Measurements from ENCODE around the gene USP2.
A peak's percentile ranks its signal among the peaks of the same experiment; 100 is the strongest.

The USP2 gene, protein sequence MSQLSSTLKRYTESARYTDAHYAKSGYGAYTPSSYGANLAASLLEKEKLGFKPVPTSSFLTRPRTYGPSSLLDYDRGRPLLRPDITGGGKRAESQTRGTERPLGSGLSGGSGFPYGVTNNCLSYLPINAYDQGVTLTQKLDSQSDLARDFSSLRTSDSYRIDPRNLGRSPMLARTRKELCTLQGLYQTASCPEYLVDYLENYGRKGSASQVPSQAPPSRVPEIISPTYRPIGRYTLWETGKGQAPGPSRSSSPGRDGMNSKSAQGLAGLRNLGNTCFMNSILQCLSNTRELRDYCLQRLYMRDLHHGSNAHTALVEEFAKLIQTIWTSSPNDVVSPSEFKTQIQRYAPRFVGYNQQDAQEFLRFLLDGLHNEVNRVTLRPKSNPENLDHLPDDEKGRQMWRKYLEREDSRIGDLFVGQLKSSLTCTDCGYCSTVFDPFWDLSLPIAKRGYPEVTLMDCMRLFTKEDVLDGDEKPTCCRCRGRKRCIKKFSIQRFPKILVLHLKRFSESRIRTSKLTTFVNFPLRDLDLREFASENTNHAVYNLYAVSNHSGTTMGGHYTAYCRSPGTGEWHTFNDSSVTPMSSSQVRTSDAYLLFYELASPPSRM

DNA sequence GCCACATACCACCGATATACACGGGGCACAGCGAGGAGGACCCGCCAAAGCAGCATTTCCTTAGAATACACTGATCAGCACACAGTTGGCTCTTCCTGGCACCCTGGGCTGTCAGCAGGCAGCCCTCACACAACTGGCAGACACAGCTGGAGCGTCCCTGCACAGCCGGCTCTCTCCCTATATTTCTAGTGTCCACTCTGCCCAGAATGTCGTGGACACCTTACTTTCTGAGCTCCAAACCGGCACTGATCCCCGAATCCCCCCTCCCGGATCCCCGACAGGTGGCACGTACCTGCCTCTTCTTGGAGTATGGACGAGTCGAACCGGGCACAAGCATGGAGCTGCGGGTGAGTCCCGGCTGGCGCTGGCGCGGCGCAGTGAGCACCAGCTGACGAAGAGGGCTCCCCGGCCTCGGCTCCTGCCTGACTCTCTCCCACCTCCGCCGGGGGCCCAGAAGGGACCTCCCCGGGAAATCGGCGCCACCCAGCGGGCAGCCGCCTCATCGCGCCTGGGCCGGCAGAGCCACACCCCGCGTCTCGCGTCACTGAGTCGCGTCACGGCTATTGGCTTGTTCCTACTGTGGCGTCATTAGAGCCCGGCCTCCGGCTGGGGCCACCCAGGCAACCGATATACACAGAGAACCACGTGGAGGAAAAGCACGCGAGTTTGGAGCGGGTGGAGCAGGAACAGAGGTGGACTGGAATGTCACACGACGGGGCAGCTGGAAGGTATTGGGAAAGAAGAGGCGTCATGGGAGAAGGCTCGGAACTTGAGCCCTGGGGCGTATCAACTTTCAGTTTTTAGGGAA lies at the start of gene USP2:
TSS of gene USP2 (minus strand) at position 510 of the 808 bp plus-strand sequence. CDS start 8,210 bp downstream, outside the sequence.
- H3K27ac Mint-ChIP-seq, result no peak within 1 kb of the TSS
- H3K4me1 Mint-ChIP-seq, result peaks cover 8% of the 10 kb centered on the region
- CTCF ChIA-PET, result interaction anchor here (0.8 to 17.7 kb wide), 14 partner anchors 9 to 93 kb away, joined by 3 to 184 read pairs (median 6); no protein-coding TSS in a partner anchor
- peaks cover 34% of the 10 kb centered on the region for H3K27me3 Mint-ChIP-seq
- peak; percentile 97 for DNase-seq
- H3K9me3 Mint-ChIP-seq, result no peaks in the 10 kb centered on the region
- H3K4me3 Mint-ChIP-seq, result no peak within 1 kb of the TSS
- no peaks in the 10 kb centered on the region for H3K36me3 Mint-ChIP-seq

DNA sequence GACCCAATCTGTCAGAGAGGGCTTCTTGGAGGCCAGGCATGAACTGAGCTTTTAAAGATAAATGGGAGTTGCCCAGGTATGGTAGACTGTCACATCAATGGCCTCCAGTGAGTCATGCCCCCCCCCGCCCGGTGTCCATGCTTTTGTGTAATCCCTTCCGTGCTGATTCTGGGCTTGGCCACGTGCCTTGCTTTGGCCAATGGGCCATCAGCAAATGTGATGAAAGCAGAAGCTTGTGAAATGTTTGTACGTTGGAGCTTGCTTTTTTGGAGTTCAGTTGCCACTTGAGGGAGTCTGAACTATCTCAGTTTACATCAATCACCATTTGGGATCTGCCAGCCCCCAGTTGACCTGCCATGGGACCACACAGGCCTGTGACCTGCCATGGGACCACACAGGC lies 45.8 kb upstream of the USP2 start:
- no peaks in the 10 kb centered on the region for H3K9me3 Mint-ChIP-seq
- H3K27ac Mint-ChIP-seq, result no peak overlapping the region
- H3K27me3 Mint-ChIP-seq, result peaks cover 65% of the 10 kb centered on the region
- no peak for DNase-seq
- H3K4me3 Mint-ChIP-seq, result no peak overlapping the region
- CTCF ChIA-PET, result no interaction called here
- H3K4me1 Mint-ChIP-seq, result peaks cover 4% of the 10 kb centered on the region
- H3K36me3 Mint-ChIP-seq, result no peaks in the 10 kb centered on the region

DNA sequence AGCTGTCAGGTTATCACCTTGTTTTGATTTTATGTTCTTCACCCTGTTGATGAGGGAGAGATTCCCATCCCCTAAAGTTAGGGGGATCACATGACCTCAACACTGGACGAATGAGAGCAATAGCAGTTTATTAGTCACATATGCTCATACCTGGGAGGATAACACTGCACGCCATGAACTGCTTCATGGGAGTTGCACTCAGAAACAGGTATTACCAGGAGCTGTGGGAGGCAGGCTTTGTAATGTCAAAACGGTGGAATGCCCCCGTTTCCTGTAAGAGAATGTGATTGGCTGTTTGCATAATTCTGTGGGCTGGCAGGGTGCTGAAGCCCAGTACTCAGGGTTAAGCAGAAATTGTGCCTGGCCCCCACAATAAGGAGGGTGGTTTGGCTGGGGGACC lies 44.7 kb upstream of the USP2 start:
- Mint-ChIP-seq H3K27ac (no peak overlapping the region), H3K4me1 (peaks cover 15% of the 10 kb centered on the region), H3K9me3 (no peaks in the 10 kb centered on the region), H3K4me3 (no peak overlapping the region), H3K36me3 (no peaks in the 10 kb centered on the region), H3K27me3 (peaks cover 72% of the 10 kb centered on the region)
- CTCF ChIA-PET, result no interaction called here
- no peak for DNase-seq

DNA sequence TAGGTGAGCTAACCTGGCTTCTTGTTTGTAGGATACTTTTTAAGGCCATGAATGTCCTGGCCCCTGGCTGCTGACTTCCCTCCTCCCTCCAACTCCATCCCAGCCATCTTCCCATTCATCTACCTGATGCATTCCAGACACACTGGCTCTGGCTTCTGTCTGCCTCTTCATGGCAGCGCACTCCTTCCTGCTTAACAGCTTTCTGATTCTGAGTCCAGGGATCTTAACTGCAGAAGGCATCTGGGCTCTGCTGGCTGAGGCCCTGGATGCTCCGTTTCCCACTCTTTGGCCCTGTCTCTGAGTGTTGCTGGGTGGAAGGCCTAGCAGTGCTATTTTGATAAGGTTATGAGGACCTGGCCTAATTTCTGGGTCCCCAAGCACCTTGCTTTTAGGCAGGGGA lies 43.3 kb upstream of the USP2 start:
- Mint-ChIP-seq H3K36me3 (no peaks in the 10 kb centered on the region), H3K4me3 (no peak overlapping the region), H3K27me3 (peaks cover 77% of the 10 kb centered on the region), H3K9me3 (no peaks in the 10 kb centered on the region), H3K27ac (no peak overlapping the region), H3K4me1 (peaks cover 15% of the 10 kb centered on the region)
- CTCF ChIA-PET, result no interaction called here
- DNase-seq, result no peak

DNA sequence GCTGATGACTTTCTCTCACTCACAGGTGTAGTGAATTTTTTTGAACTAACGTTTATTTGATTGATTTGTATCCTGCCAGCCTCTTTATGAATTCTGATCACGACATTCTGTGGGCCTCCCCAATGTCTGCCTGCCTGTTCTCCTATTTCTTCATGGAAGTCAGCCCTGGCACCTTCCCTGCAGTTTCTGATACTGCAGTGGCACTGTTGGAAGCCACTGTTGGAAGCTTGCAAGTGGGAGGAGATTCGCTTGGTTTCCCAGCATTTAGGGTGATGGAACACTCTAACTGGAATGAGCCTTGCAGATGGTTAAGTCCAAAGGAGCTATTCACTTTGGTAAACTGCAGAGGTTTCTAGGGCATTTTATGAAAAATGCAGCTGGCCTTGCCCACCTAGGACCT lies 42.8 kb upstream of the USP2 start:
- Mint-ChIP-seq H3K27me3 (peaks cover 77% of the 10 kb centered on the region), H3K4me3 (no peak overlapping the region), H3K4me1 (peaks cover 15% of the 10 kb centered on the region), H3K36me3 (no peaks in the 10 kb centered on the region), H3K9me3 (no peaks in the 10 kb centered on the region), H3K27ac (no peak overlapping the region)
- CTCF ChIA-PET, result no interaction called here
- DNase-seq, result no peak

DNA sequence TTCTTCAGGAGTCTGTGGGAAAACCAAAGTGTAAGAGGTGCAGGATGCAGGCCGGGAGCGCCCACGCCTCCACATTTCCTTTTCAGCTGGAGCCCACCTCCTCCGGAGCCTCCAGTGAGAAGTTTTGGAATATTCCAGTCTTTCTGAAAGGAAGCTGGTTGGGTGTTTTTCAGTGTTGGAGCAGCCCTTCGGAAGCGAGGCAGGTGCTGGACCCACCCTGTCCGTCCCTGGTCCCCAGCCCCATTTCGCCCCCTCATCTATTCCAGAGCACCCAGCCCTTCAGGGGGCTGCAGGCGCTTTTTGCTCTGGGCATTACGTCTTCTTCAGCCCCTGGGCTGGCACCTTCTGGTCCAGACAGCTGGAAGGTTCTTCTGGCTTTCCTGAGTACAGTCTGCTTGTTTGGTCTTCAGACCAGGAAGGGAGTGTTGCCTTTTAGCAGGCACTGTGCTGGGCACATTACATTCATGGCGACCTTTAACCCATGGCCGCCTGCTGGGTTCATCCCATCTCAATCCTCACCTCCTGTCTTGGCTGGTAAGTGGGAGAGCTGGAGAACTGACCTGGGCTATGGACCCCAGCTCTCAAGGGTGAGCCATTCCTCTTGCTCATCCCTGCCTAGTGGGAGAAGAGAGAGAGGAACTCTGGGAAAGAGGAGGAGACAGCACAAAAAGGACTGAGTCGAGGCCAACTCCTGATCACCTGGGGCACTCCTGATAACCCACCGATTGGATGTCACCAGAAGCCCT lies 42.2 kb upstream of the USP2 start:
- Mint-ChIP-seq H3K27me3 (peaks cover 80% of the 10 kb centered on the region), H3K9me3 (no peaks in the 10 kb centered on the region), H3K4me3 (no peak overlapping the region), H3K36me3 (no peaks in the 10 kb centered on the region), H3K4me1 (peaks cover 15% of the 10 kb centered on the region), H3K27ac (no peak overlapping the region)
- CTCF ChIA-PET, result no interaction called here
- no peak for DNase-seq

DNA sequence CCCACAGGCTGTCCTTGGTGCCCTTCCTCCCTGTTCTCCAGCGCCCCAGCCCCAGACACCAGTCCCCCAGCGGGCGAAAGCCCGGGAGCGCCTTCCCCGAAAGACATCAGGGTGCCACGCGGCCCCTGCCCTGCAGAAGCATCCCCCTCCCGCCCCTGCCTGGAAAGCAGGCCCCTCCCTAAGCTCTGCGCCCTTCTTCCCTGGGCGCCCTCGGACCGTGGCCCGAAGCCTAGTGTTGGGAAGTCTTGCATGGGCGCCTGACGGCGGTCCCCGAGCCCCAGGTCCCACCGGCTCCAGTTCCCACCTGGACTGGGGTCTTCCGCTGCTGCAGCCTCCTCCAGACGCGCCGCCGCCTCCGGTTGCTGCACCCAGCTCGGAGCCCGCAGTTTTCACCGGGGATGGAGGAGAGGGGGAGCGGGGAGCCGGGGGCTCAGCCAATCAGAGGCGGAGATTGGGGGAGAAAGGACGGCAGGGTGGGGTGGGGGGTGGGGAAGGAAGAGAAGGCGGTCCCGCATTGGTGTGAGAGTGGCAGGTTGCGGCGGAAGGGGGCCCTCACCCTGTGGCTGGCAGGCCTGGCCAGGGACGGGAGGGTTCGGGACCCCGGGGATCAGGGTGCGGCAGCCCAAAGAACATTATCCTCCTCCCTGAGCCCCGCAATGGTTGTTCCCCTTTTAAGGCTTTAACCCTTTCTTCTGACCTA lies 41.5 kb upstream of the USP2 start, which contains the start of gene THY1:
TSS of gene THY1 (minus strand) at position 364 of the 700 bp plus-strand sequence. CDS start 2,267 bp downstream, outside the sequence.
- Mint-ChIP-seq H3K27ac (no peak within 1 kb of the TSS), H3K36me3 (no peaks in the 10 kb centered on the region), H3K27me3 (peaks cover 76% of the 10 kb centered on the region), H3K4me1 (peaks cover 15% of the 10 kb centered on the region), H3K4me3 (peak within 1 kb of the TSS; percentile 35), H3K9me3 (no peaks in the 10 kb centered on the region)
- DNase-seq, result no peak
- CTCF ChIA-PET, result no interaction called here

DNA sequence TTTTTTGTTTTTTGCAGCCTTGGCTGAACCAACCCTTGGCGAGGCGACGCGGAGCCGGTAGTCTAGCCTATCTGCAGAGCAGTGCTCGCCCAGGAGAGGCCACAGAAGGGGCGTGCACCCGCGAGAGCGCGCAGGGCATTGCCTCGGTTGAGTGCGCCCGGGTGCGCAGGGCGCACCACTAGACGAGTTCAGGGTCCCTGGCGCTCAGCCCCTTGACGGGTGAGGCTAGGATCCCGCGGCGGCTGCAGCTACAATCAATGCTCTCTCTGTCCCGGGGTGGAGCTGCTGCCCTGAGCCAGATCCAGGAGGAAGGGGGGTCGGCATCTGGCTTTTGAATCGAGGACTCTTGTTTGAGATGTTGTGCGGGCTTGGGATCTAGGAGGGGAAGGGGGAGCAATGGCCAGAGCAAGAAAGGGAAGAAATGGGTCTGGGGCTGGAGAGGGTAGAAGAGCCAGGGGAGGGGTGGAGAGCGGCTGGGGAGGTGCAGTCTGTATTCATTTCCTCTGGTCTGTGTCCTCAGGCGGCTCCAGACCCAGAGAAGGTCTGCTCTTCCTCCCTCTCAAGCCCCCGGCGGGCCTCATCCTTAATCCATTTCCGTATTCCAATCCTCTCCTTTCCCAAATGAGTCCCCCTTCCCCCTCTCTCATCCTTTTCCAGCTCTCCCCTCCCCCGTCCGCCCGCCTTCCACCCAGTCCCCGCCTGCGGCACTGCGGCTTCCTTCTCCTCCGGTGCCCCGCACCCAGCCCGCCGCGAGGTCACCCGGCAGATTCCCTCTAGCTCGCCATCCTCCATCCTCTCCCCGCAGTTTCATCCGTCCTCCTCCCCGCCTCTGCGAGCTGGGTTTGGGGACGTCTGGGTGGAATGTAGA lies 40.7 kb upstream of the USP2 start:
- CTCF ChIA-PET, result interaction anchor here (1.1 kb wide), 1 partner anchor 53 kb away, joined by 3 read pairs; no protein-coding TSS in a partner anchor
- no peaks in the 10 kb centered on the region for H3K9me3 Mint-ChIP-seq
- H3K4me1 Mint-ChIP-seq, result peaks cover 15% of the 10 kb centered on the region
- H3K27me3 Mint-ChIP-seq, result peaks cover 72% of the 10 kb centered on the region
- peak overlapping the region; percentile 35 for H3K4me3 Mint-ChIP-seq
- DNase-seq, result no peak
- H3K27ac Mint-ChIP-seq, result no peak overlapping the region
- no peaks in the 10 kb centered on the region for H3K36me3 Mint-ChIP-seq

DNA sequence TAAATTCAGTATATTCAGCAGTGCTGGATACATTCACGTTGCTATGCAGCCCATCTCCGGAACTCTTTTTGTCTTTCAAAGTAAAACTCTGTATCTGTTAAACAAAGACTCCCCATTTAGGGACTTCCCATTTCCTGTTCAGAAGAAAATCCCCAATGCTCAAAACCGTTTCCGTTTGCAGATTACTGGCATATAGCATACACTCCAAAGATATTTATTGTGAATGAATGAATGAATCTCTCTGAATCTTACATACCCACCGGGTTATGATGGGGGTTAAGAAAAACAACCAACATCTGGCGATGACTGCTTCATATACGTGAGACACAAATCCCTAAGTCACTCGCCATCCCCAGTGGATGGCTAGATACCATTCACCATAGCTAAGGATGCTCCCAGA lies 39.9 kb upstream of the USP2 start:
- CTCF ChIA-PET, result interaction anchor here (1.1 kb wide), 1 partner anchor 54 kb away, joined by 3 read pairs; no protein-coding TSS in a partner anchor
- H3K36me3 Mint-ChIP-seq, result no peaks in the 10 kb centered on the region
- H3K9me3 Mint-ChIP-seq, result no peaks in the 10 kb centered on the region
- H3K27me3 Mint-ChIP-seq, result peaks cover 76% of the 10 kb centered on the region
- no peak overlapping the region for H3K4me3 Mint-ChIP-seq
- peaks cover 15% of the 10 kb centered on the region for H3K4me1 Mint-ChIP-seq
- no peak overlapping the region for H3K27ac Mint-ChIP-seq
- no peak for DNase-seq

DNA sequence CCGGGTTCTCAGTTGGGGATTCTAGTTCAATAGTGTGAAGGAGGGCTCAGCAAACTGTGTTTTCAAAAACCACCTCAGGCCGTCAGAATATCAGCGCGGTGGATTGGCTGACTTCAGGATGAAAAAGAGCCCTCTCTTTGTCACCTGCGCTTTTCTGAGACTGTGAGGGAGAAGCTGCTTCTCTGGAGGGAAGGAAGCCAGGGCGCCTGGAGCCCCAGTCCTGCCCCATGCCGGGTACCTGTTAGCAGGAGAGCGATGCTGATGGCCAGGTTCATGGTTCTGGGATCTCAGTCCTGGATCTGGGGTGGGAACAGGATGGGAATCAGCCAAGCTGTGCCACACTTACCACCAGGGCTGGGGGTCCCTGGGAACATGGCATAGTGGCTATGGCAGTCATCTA lies 39.1 kb upstream of the USP2 start:
- peaks cover 71% of the 10 kb centered on the region for H3K27me3 Mint-ChIP-seq
- CTCF ChIA-PET, result no interaction called here
- H3K9me3 Mint-ChIP-seq, result no peaks in the 10 kb centered on the region

DNA sequence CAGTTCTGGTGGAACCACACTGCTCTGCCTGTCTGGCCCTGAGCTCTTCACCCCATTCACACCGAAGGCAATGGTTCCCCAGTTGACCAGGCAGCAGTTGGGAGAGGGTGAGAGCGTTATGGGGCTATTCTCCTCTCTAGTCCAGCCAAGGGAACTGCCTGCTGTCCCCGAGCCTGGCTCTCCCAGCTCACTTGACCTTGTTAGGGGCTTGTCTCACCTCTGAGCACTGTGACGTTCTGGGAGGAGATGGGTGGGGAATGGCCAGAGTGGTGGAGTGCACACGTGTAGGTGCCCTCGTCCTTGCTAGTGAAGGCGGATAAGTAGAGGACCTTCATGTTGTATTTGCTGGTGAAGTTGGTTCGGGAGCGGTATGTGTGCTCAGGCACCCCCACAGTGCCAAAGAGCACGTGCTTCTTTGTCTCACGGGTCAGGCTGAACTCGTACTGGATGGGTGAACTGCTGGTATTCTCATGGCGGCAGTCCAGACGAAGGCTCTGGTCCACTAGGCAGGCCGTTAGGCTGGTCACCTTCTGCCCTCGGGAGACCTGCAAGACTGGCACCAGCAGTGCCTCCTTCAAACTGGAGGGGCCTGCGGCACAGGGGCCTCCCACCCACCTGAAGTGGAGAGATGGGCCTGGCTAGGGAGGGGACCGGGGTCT lies 38.5 kb upstream of the USP2 start:
- Mint-ChIP-seq H3K4me3 (no peak overlapping the region), H3K9me3 (no peaks in the 10 kb centered on the region)

More for the DNA sequence above, 39.1 kb upstream of the USP2 start:
- Mint-ChIP-seq H3K36me3 (no peaks in the 10 kb centered on the region), H3K27ac (no peak overlapping the region), H3K4me1 (peaks cover 15% of the 10 kb centered on the region), H3K4me3 (no peak overlapping the region)
- no peak for DNase-seq

DNA sequence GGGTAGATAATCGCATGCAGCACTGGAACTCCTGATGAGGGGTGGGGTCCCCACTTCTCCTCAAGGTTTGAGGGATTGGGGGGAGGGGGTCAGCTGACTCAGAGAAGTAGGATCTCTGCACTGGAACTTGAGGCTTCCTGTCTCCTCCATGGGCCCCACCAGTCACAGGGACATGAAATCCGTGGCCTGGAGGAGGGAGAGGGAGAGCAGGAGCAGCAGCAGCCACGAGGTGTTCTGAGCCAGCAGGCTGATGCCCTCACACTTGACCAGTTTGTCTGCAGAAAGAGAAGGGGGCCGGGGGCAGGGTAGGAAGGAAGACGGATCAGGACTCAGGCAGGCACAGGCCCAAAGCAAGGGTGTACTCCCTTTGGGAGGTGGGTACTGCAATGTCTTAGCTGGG lies 37.8 kb upstream of the USP2 start:
- Mint-ChIP-seq H3K27ac (no peak overlapping the region), H3K4me3 (no peak overlapping the region), H3K27me3 (peaks cover 57% of the 10 kb centered on the region), H3K4me1 (peaks cover 15% of the 10 kb centered on the region), H3K9me3 (no peaks in the 10 kb centered on the region), H3K36me3 (no peaks in the 10 kb centered on the region)
- CTCF ChIA-PET, result no interaction called here
- no peak for DNase-seq

More for the DNA sequence above, 38.5 kb upstream of the USP2 start:
- no peaks in the 10 kb centered on the region for H3K36me3 Mint-ChIP-seq
- H3K27me3 Mint-ChIP-seq, result peaks cover 65% of the 10 kb centered on the region
- CTCF ChIA-PET, result no interaction called here
- no peak overlapping the region for H3K27ac Mint-ChIP-seq
- DNase-seq, result no peak
- peaks cover 15% of the 10 kb centered on the region for H3K4me1 Mint-ChIP-seq

Data from activated naive CD4-positive, alpha-beta T cell treated with anti-CD3 and anti-CD28 coated beads, Interleukin-2, amount 10 ng/mL, durations not matched to agents 7 days and 5 days (primary cell).